A204.1 (cell line): Measurements from ENCODE around the gene OR4F6.

Source experiments
- FAIRE-seq: peaks from 2 replicates; lab custom pipeline; 2012; peaks lifted over from hg19 to GRCh38; lab: Jason Lieb, UNC

The OR4F6 gene

DNA sequence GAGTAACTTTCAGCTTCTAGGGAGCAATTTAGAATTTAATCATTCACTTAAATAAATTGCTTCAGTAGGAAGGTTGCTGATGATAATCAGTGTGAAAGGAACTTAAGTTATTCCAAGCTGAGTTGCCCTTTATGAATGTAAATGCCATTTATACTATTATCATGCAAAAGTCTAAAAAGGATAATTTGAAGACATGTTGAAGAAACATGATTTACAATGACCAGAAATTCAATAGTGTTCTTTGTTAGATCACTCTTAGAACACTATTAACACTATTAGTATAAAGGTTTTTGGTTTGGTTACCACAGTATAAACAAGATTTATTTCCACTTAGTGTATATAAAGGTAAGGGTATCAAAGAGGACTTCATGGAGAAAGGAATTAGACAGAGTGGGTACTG, 1.6 kb downstream of the OR4F6 start:
- no peak for FAIRE-seq

DNA sequence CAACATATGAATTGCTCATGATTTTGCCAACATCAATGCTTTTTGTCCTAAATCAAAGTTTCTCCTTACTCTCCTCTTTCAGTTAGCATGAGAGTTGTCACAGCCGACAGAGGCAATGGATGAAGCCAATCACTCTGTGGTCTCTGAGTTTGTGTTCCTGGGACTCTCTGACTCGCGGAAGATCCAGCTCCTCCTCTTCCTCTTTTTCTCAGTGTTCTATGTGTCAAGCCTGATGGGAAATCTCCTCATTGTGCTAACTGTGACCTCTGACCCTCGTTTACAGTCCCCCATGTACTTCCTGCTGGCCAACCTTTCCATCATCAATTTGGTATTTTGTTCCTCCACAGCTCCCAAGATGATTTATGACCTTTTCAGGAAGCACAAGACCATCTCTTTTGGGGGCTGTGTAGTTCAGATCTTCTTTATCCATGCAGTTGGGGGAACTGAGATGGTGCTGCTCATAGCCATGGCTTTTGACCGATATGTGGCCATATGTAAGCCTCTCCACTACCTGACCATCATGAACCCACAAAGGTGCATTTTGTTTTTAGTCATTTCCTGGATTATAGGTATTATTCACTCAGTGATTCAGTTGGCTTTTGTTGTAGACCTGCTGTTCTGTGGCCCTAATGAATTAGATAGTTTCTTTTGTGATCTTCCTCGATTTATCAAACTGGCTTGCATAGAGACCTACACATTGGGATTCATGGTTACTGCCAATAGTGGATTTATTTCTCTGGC, 2.5 kb downstream of the OR4F6 start:
- FAIRE-seq, result no peak

DNA sequence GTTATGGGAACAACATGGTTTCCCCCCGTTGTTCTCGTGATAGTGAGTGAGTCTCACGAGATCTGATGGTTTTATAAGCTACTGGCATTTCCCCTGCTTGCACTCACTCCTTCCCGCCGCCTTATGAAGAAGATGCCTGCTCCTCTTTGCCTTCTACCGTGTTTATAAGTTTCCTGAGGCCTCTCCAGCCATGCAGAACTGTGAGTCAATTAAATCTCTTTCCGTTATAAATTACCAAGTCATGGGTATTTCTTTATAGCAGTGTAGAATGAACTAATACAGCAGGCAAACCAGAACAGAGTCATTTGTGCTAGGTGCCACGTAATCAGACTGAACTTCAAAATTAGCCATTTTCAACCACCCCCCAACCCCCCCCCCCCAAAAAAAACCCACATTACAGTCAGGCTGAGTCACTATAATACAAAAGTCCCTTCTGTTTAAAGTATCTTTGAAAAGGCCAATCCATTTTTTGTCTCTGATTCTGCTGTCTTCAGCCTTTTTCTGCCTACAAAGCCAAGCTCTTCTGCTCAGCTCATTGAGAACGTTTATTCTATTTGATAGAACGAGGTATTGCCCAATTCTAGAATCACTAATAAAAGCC, 4.1 kb downstream of the OR4F6 start:
- no peak for FAIRE-seq

DNA sequence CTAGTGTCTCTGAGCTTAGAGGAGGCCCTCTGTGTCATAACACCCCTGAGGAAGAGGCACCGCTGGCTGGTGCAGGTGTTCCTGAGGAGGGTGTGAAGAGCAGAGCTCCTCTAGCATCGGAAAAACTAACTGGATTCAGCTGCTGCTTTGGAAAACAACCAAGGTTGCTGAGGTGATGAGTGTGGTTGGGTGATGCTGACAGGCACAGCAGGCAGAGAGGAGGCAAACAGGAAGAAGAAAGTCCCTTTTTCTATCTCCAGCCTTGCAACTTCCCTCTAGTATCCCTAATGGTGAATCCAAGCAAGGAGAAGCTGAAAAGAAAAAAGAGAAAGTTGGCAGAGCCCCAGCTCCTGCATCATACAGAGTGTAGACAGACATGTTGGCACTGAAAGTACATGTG, 4.9 kb downstream of the OR4F6 start:
- FAIRE-seq, result no peak

DNA sequence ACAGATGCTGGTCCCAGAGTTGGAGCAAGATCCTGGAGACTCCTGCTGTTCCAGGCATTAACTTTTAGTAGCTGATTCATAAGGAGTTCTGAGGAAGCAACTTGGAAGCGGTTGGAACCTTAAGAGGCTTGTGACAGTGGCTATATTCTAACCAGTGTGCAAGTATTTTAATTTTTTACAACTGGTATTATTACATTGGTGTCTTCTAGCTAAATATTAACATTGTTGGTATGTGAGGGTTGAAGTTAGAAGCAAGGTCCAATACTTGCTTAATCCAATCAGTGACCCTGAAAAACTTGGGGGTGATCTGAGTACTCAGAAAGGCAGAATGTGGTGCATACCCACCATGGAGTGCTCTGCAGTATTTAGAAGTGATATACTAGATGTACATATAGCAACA, 7.1 kb downstream of the OR4F6 start:
- no peak for FAIRE-seq

DNA sequence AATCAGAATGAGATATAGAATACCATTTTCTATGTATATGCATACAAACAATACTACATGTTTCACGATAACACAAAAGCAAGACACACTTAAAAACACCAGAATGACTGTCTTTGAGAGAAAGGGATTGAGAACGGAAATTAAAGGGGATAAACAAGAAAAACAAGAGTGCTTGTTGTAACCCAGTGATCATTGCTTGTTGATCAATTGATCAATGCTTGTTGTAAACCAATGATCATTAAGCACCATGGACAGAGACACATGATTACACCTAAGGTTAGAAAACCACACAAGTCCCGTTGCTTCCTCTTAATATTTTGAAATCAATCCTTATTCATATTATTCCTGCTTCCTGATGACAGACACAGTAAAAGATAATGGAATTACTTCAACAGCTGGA, 7.6 kb downstream of the OR4F6 start:
- FAIRE-seq, result no peak

DNA sequence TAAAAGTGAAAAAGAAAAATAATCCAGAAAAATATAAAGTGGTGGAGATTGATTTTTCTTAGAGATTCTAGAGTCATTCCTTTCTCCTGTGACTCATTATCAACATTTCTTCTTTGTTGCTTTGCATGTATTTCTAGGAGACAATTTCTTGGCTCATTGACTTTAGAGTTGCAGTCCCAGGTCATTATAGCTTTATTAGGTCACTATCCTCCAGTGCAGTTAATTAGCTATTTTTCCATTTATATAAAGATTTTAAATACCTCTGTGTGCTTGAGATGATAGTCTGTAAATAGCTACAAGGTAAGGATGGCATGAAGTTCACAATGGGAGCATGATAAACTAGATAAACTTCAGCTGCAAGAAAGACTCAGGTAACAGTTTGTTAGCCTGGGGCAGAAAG, 8.6 kb downstream of the OR4F6 start, which contains the start of gene OR4F15:
OR4F15 (plus strand) TSS at position 301 of the 400 bp plus-strand sequence. CDS start 5,985 bp downstream, outside the sequence.
- no peak for FAIRE-seq

DNA sequence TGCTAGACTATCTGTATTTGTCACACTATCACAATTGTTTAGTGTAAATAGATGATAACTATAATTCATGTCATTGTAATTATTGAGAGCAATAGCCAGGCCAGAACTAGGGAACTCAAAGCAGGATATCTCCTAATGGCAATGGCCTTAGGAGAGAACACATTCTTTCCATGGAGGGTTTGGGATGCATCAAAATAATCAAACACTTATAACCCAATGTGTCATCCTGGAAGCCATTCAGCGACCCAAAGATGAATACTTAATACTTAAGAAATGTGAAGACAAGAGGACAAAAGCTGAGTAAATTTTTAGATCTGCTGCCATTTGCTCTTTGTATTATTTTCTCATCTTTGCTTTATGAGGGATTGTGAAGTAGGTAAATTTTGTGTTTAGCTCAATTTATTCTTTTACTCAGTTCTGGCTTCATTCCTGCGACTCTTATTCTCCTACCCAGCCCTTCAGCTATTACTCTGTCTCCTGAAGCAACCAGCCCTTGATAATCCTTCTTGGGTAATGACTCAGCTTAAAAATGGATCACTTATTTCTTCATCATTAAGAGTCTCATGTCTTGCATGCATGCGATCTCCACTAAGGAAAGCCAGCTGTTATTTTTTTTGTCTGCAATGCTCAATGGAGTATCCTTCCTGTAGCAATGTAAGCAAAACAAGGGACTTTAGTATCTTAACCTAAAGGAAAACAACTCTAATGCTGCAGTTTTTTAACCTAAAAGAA, 10.7 kb downstream of the OR4F6 start:
- FAIRE-seq, result no peak

DNA sequence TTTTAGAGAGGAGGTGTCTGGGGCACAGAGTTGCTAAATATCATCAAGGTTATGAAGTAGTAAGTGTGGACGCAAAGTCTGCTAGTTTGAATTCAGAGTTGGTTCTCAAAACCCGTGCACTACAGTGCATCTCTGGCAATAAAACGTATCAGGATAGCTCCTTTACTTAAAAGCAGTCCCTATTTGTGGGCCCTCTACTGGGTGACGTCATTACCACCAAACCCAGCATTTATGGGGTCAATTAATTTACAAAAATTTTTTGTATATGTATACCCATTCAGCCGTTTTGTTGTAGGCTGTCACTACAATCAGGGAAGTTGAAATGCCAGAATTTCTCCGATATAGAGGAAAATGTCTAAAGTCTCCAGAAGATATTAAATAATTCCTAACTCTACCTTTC, 17.5 kb downstream of the OR4F6 start:
- no peak for FAIRE-seq

DNA sequence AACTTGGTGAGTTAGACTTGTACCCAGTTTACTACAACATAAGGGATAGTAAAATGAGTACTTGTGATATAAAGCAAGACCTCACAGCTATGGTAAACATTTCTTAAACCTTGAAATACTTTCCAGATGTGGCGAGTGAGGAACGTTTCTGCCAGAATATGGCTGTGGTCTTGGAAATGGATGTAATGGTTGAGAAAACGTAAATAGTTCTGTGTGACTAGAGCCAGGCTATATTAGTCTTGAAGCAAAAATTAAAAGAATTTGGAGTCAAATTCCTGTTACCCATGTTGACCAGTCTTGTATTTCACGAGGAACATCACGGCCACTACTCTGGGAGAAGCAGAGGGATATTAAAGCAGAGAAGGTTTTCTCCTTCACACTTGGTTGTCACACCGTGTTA, 23.9 kb downstream of the OR4F6 start:
- FAIRE-seq, result no peak

DNA sequence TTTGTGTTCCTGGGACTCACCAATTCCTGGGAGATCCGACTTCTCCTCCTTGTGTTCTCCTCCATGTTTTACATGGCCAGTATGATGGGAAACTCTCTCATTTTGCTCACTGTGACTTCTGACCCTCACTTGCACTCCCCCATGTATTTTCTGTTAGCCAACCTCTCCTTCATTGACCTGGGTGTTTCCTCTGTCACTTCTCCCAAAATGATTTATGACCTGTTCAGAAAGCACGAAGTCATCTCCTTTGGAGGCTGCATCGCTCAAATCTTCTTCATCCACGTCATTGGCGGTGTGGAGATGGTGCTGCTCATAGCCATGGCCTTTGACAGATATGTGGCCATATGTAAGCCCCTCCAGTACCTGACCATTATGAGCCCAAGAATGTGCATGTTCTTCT, 25.5 kb downstream of the OR4F6 start:
- FAIRE-seq, result no peak

DNA sequence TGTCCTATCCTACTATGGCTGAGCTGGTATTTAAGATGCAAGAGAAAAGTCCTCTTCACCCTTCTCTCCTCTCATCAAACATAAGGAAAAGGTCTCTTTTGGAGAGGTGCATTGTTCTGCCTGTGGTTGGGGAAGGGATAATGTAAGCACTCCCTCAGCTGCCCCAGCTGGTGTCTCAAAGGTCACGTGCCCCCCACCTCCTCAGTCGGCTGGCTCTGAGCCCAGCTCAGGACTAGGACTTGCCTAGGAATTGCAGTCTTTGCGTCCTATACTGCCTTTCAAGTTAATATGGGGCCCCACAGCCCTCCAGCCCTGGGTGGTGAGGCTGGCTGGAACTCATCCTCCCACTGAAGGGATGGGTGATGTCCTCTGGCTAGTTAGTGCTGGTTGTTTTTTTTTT, 38.3 kb downstream of the OR4F6 start:
- FAIRE-seq, result no peak

DNA sequence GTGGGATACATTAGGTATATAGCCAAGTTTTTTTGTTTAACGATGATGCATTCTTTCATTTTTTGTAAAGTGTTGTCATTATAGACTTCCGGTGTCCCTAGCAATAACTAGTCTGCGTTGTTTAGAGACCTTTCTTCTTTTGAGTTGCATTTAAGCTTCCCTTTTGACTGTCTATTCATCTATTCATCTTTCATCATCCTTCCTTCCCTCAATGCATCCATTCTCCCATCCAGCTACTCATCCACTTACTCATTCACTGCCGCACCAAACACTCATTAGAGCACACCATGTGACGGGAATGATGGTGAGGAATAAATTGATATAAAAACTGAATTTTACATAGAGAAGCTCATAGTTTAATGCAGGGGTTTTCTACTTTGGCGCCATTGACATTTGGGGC, 41.6 kb downstream of the OR4F6 start:
- no peak for FAIRE-seq

DNA sequence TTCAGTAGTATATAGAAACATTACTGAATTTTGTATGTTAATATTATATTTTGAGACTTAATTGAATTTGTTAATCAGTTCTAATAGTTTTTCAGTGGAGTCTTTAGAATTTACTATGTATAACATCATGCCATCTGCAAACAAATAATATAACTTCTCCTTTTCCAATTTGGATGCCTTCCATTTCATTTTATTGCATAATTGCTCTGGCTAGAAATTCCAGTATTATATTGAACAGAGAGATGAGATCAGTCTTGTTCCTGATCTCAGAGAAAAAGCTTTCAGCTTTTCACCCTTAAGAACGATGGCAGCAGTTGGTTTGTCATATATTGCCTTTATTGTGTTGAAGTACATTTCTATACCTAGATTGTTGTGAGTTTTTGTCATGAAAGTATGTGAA, 49.0 kb downstream of the OR4F6 start:
- no peak for FAIRE-seq
